Glutamatergic neuron (in vitro differentiated cells): ENCODE measurements around the gene PHF13. TPM values are rescaled to one million over a fixed set of nuclear protein-coding genes. Genes with fewer than 3 reads are reported as not detected.
"Not testable (repeated sequence)": the region's sequence is repeated elsewhere in the genome, so short reads cannot be mapped to it uniquely, and the experiment has no call there.

Source experiments
- DNase-seq: peaks from one replicate; pipeline ENCODE4 v3.0.0; 2022
- H3K27ac Mint-ChIP-seq: one replicate; pipeline ENCODE4 v1.8.0; 2020; ENCODE audit warnings: mild to moderate bottlenecking, mixed read lengths, inconsistent platforms; ENCODE audit not compliant: unreplicated experiment
- H3K27me3 Mint-ChIP-seq: one replicate; pipeline ENCODE4 v1.8.0; 2020; ENCODE audit warnings: mild to moderate bottlenecking, moderate library complexity, mixed read lengths, inconsistent platforms; ENCODE audit not compliant: unreplicated experiment
- H3K36me3 Mint-ChIP-seq: one replicate; pipeline ENCODE4 v1.8.0; 2020; ENCODE audit warnings: mild to moderate bottlenecking, mixed read lengths, inconsistent platforms; ENCODE audit not compliant: unreplicated experiment
- H3K4me1 Mint-ChIP-seq: one replicate; pipeline ENCODE4 v1.8.0; 2020; ENCODE audit warnings: mild to moderate bottlenecking, low read depth, mixed read lengths, inconsistent platforms; ENCODE audit not compliant: unreplicated experiment
- H3K4me3 Mint-ChIP-seq: one replicate; pipeline ENCODE4 v1.8.0; 2020; ENCODE audit warnings: mild to moderate bottlenecking, mixed read lengths, inconsistent platforms; ENCODE audit not compliant: unreplicated experiment
- H3K9me3 Mint-ChIP-seq: one replicate; pipeline ENCODE4 v1.8.0; 2020; ENCODE audit warnings: mild to moderate bottlenecking, moderate library complexity, mixed read lengths, inconsistent platforms; ENCODE audit not compliant: unreplicated experiment
- CTCF ChIP-seq: fragments of 200-600 bp; sonication (generic); IDR thresholded peaks from one replicate; pipeline ENCODE4 v1.5.0; 2021; ENCODE audit not compliant: partially characterized antibody, unreplicated experiment
- total RNA-seq: library from RNA; stranded (reverse); fragmentation: NEBNext Ultra II Directional; extraction: Animal tissue kit (Norgen Biotek cat#: 25700); gene quantifications from one replicate; pipeline ENCODE4 v1.2.1, GENCODE V29; 2021; ENCODE audit not compliant: unreplicated experiment

The PHF13 gene
- total RNA-seq, 1 donor from 2014 or later: 13.2 TPM

GRCh38 chr1:6599141-6599975, 14.2 kb upstream of the PHF13 start:
- Mint-ChIP-seq H3K4me1 (peaks cover 21% of the 10 kb centered on the region), H3K36me3 (no peaks in the 10 kb centered on the region), H3K27ac (no peak overlapping the region), H3K4me3 (no peak overlapping the region), H3K27me3 (peaks cover 9% of the 10 kb centered on the region), H3K9me3 (peaks cover 13% of the 10 kb centered on the region)
- DNase-seq: no peak
- TF ChIP-seq CTCF: no peak

- Mint-ChIP-seq H3K4me3 (peak overlapping the region; percentile 94), H3K9me3 (peaks cover 13% of the 10 kb centered on the region), H3K4me1 (peaks cover 22% of the 10 kb centered on the region)
- not testable (repeated sequence) for DNase-seq, H3K27ac Mint-ChIP-seq, H3K27me3 Mint-ChIP-seq, H3K36me3 Mint-ChIP-seq
These were observed 13.5 kb upstream of the PHF13 start for GRCh38 chr1:6599991-6600390.

- no peak for TF ChIP-seq CTCF
- Mint-ChIP-seq H3K4me3 (peak overlapping the region; percentile 94), H3K27me3 (peaks cover 9% of the 10 kb centered on the region), H3K9me3 (peaks cover 13% of the 10 kb centered on the region), H3K4me1 (peaks cover 22% of the 10 kb centered on the region), H3K27ac (peak overlapping the region; percentile 88), H3K36me3 (no peaks in the 10 kb centered on the region)
- DNase-seq: no peak
These were observed 13.0 kb upstream of the PHF13 start for GRCh38 chr1:6600410-6601048.

- peaks cover 22% of the 10 kb centered on the region for H3K4me1 Mint-ChIP-seq
- H3K36me3 Mint-ChIP-seq: no peaks in the 10 kb centered on the region
- DNase-seq: no peak
- TF ChIP-seq CTCF: no peak
- H3K27me3 Mint-ChIP-seq: peaks cover 9% of the 10 kb centered on the region
- H3K9me3 Mint-ChIP-seq: peaks cover 13% of the 10 kb centered on the region
- peak overlapping the region; percentile 94 for H3K4me3 Mint-ChIP-seq
- peak overlapping the region; percentile 88 for H3K27ac Mint-ChIP-seq
These were observed 12.2 kb upstream of the PHF13 start for GRCh38 chr1:6601049-6601922.

- DNase-seq: no peak
- no peak for TF ChIP-seq CTCF
- no peaks in the 10 kb centered on the region for H3K36me3 Mint-ChIP-seq
- H3K4me1 Mint-ChIP-seq: peaks cover 22% of the 10 kb centered on the region
- peaks cover 13% of the 10 kb centered on the region for H3K9me3 Mint-ChIP-seq
- H3K27me3 Mint-ChIP-seq: peaks cover 9% of the 10 kb centered on the region
- peak overlapping the region; percentile 94 for H3K4me3 Mint-ChIP-seq
- H3K27ac Mint-ChIP-seq: peak overlapping the region; percentile 62
These were observed 11.4 kb upstream of the PHF13 start for GRCh38 chr1:6601923-6602668.
